ENCODE results near the gene ITIH4.

DNA sequence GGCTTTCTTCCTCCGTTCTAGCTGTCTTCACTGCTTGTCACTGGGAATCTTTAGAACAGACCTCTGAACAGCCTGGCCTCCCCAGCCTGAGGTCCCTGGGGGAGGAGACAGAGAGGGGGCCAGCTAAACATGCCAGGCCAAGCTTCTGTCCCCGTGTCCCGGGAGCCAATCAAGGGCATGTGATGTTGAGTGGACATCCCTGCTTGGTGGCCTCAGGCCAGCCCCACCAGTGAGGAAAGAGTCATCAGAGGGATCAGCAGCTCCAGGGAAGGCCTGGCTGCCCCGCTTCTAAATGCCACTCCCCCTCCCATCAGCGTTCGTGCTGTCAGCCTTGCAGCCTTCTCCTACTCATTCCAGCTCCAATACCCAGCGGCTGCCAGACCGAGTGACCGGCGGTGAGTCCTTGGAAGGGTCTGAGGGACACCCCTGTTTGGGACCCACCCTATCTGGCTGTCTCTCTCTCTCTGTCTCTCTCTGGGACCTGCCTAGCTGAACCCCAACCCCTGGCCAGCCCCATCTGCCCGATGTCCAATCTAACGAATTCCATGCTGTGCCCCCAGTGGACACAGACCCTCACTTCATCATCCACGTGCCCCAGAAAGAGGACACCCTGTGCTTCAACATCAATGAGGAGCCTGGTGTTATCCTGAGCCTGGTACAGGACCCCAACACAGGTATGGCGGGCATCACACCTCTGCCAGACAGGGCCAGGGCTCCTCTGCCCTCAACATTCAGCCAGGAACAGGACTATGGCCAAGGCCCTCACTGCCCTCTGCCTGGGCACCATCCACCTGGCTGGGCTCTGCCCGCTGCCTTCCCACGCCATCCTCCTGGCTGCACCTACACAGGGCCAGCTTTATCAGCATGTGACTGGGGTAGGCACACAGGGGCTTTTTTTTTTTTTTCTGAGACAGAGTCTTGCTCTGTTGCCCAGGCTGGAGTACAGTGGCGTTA, 42.5 kb downstream of the ITIH4 start:
- TF ChIP-seq SP1 (IDR thresholded peaks at IDR 0.05) (no peak), FOXM1 (IDR thresholded peaks at IDR 0.05; ENCODE audit: borderline replicate concordance) (no peak), FOXA1 (IDR thresholded peaks at IDR 0.05) (no peak), BHLHE40 (IDR thresholded peaks at IDR 0.05; ENCODE audit: borderline replicate concordance) (no peak), L3MBTL2 (conservative IDR thresholded peaks at IDR 0.05) (no peak), TARDBP (IDR thresholded peaks at IDR 0.05) (no peak), SUZ12 (IDR thresholded peaks at IDR 0.05) (no peak), CTBP1 (IDR thresholded peaks at IDR 0.05; ENCODE audit: borderline replicate concordance) (no peak), ELF4 (IDR thresholded peaks at IDR 0.05) (no peak), HDGF (IDR thresholded peaks at IDR 0.05; ENCODE audit: borderline replicate concordance) (no peak), ARNT (IDR thresholded peaks at IDR 0.05) (no peak)
